H9 (cell line): Measurements from ENCODE around the gene DDIT4. TPM values are rescaled to one million over a fixed set of nuclear protein-coding genes. Genes with fewer than 3 reads are reported as not detected.

ENCODE experiments used
- DNase-seq: peaks from one replicate; pipeline ENCODE4 v3.0.0-alpha.2; 2017
- H2AFZ ChIP-seq: one replicate; pipeline ENCODE4 v1.6.1; 2013; ENCODE audit warnings: mild to moderate bottlenecking, low read length, control low read depth, moderate library complexity
- H2AK5ac ChIP-seq: 2 replicates; pipeline ENCODE4 v1.6.1; 2013; ENCODE audit warnings: low read length, control low read depth, mixed read lengths; ENCODE audit not compliant: insufficient read length
- H2BK120ac ChIP-seq: one replicate; pipeline ENCODE4 v1.6.1; 2013; ENCODE audit warnings: low read depth, mild to moderate bottlenecking, low read length, control low read depth, inconsistent platforms; ENCODE audit not compliant: poor library complexity, severe bottlenecking
- H2BK12ac ChIP-seq: 2 replicates; pipeline ENCODE4 v1.6.1; 2013; ENCODE audit warnings: low read length, control low read depth, mixed read lengths, low read depth; ENCODE audit not compliant: insufficient read length
- H2BK15ac ChIP-seq: 2 replicates; pipeline ENCODE4 v1.6.1; 2013; ENCODE audit warnings: low read depth, low read length, control low read depth
- H2BK20ac ChIP-seq: one replicate; pipeline ENCODE4 v1.6.1; 2013; ENCODE audit warnings: low read depth, mild to moderate bottlenecking, low read length, control low read depth, inconsistent platforms; ENCODE audit not compliant: poor library complexity, severe bottlenecking
- H2BK5ac ChIP-seq: 2 replicates; pipeline ENCODE4 v1.6.1; 2013; ENCODE audit warnings: low read length, control low read depth, mixed read lengths; ENCODE audit not compliant: insufficient read length
- H3K14ac ChIP-seq: 2 replicates; pipeline ENCODE4 v1.6.1; 2013; ENCODE audit warnings: low read length, control low read depth; ENCODE audit not compliant: insufficient read depth
- H3K18ac ChIP-seq: 2 replicates; pipeline ENCODE4 v1.6.1; 2013; ENCODE audit warnings: low read depth, mild to moderate bottlenecking, mixed read lengths, low read length, control low read depth; ENCODE audit not compliant: insufficient read length
- H3K23ac ChIP-seq: 2 replicates; pipeline ENCODE4 v1.6.1; 2013; ENCODE audit warnings: low read length, control low read depth, mixed read lengths, low read depth; ENCODE audit not compliant: insufficient read length
- H3K23me2 ChIP-seq: 2 replicates; pipeline ENCODE4 v1.6.1; 2013; ENCODE audit warnings: low read depth, mild to moderate bottlenecking, mixed read lengths, low read length, control low read depth; ENCODE audit not compliant: insufficient read length, poor library complexity, severe bottlenecking
- H3K27ac ChIP-seq: 2 replicates; pipeline ENCODE4 v1.5.1; 2013; ENCODE audit warnings: low read length, control low read depth, mixed read lengths, low read depth; ENCODE audit not compliant: insufficient read length
- H3K27me3 ChIP-seq: 2 replicates; pipeline ENCODE4 v1.6.1; 2013; ENCODE audit warnings: low read length, control low read depth, inconsistent platforms; ENCODE audit not compliant: insufficient read depth
- H3K4ac ChIP-seq: 2 replicates; pipeline ENCODE4 v1.6.1; 2013; ENCODE audit warnings: low read depth, mild to moderate bottlenecking, control low read depth, inconsistent platforms, low read length, moderate library complexity
- H3K4me1 ChIP-seq: 2 replicates; pipeline ENCODE4 v1.6.1; 2013; ENCODE audit warnings: low read length, control low read depth, inconsistent platforms; ENCODE audit not compliant: insufficient read depth
- H3K4me2 ChIP-seq: 2 replicates; pipeline ENCODE4 v1.6.1; 2013; ENCODE audit warnings: low read length, control low read depth, mixed read lengths; ENCODE audit not compliant: insufficient read length, insufficient read depth
- H3K56ac ChIP-seq: 2 replicates; pipeline ENCODE4 v1.6.1; 2013; ENCODE audit warnings: low read depth, mild to moderate bottlenecking, mixed read lengths, low read length, control low read depth; ENCODE audit not compliant: insufficient read length
- H3K79me1 ChIP-seq: 2 replicates; pipeline ENCODE4 v1.6.1; 2013; ENCODE audit warnings: low read depth, mild to moderate bottlenecking, moderate library complexity, low read length, control low read depth, inconsistent platforms; ENCODE audit not compliant: insufficient read depth, poor library complexity, severe bottlenecking
- H3K79me2 ChIP-seq: 2 replicates; pipeline ENCODE4 v1.6.1; 2013; ENCODE audit warnings: low read length, control low read depth, inconsistent platforms; ENCODE audit not compliant: insufficient read depth
- H3K9ac ChIP-seq: 2 replicates; pipeline ENCODE4 v1.6.1; 2013; ENCODE audit warnings: low read length, control low read depth, mixed read lengths; ENCODE audit not compliant: insufficient read length; ENCODE audit errors: extremely low read depth
- H3K9me3 ChIP-seq: one replicate; pipeline ENCODE4 v1.6.1; 2013; ENCODE audit warnings: low read depth, low read length, inconsistent platforms; ENCODE audit not compliant: control insufficient read depth
- H3T11ph ChIP-seq: one replicate; pipeline ENCODE4 v1.6.1; 2013; ENCODE audit warnings: mild to moderate bottlenecking, low read length, control low read depth, inconsistent platforms
- H4K20me1 ChIP-seq: one replicate; pipeline ENCODE4 v1.6.1; 2013; ENCODE audit not compliant: control insufficient read depth, insufficient read length, insufficient read depth
- H4K5ac ChIP-seq: 2 replicates; pipeline ENCODE4 v1.6.1; 2013; ENCODE audit warnings: low read depth, mild to moderate bottlenecking, mixed read lengths, low read length, control low read depth; ENCODE audit not compliant: insufficient read length
- H4K8ac ChIP-seq: replicated peaks from 2 replicates; pipeline ENCODE4 v1.6.1; 2013; ENCODE audit warnings: low read length, control low read depth, mixed read lengths, low read depth; ENCODE audit not compliant: insufficient read length
- H4K91ac ChIP-seq: 2 replicates; pipeline ENCODE4 v1.6.1; 2013; ENCODE audit warnings: low read depth, mild to moderate bottlenecking, moderate library complexity, mixed read lengths, low read length, control low read depth; ENCODE audit not compliant: insufficient read length
- H3K27ac Mint-ChIP-seq, 3 experiments: 2 replicates in 2 of 3; 3 replicates in 1 of 3; pipeline ENCODE4 v1.8.0; 2020 to 2021; ENCODE audit warnings: mixed read lengths in 3 of 3, mild to moderate bottlenecking in 1 of 3, moderate library complexity in 1 of 3
- H3K27me3 Mint-ChIP-seq: 2 replicates; pipeline ENCODE4 v1.8.0; 2021; ENCODE audit warnings: low read depth, mild to moderate bottlenecking, moderate library complexity, mixed read lengths
- H3K36me3 Mint-ChIP-seq, 3 experiments: 2 replicates in 2 of 3; 3 replicates in 1 of 3; pipeline ENCODE4 v1.8.0; 2020 to 2021; ENCODE audit warnings: low read depth in 3 of 3, mixed read lengths in 3 of 3; ENCODE audit not compliant: insufficient read depth in 1 of 3
- H3K4me1 Mint-ChIP-seq, 2 experiments: 2 replicates each; pipeline ENCODE4 v1.8.0; 2020; ENCODE audit warnings: mixed read lengths in 2 of 2
- H3K4me3 Mint-ChIP-seq, 2 experiments: 2 replicates in 1 of 2; 3 replicates in 1 of 2; pipeline ENCODE4 v1.8.0; 2020 to 2021; ENCODE audit warnings: mild to moderate bottlenecking in 2 of 2, mixed read lengths in 2 of 2, moderate library complexity in 1 of 2
- H3K9me3 Mint-ChIP-seq, 2 experiments: 2 replicates in 1 of 2; 3 replicates in 1 of 2; pipeline ENCODE4 v1.8.0; 2020; ENCODE audit warnings: mild to moderate bottlenecking in 2 of 2, mixed read lengths in 2 of 2, moderate library complexity in 1 of 2
- WGBS: extraction: QIAGEN DNeasy Blood & Tissue Kit; methylation state at CpG from one replicate; pipeline ENCODE4 v1.1.7; 2013; ENCODE audit warnings: missing lambda C conversion rate, low lambda C conversion rate, mixed read lengths; ENCODE audit not compliant: insufficient read length; ENCODE audit errors: extremely low coverage; 5-methylcytosine and 5-hydroxymethylcytosine counted together
- total RNA-seq: library from RNA; stranded (reverse); gene quantifications from 2 replicates; pipeline ENCODE4 v1.2.1, GENCODE V29; 2021
- TF ChIP-seq, protein P1 (sequence below): fragments of 200-600 bp; sonication (generic); conservative IDR thresholded peaks from 3 replicates; pipeline ENCODE4 v1.8.0; 2021; ENCODE audit warnings: antibody characterized with exemption, mild to moderate bottlenecking

Gene DDIT4
- total RNA-seq, 1 experiment from 2014 or later: 84.0 TPM

DNA sequence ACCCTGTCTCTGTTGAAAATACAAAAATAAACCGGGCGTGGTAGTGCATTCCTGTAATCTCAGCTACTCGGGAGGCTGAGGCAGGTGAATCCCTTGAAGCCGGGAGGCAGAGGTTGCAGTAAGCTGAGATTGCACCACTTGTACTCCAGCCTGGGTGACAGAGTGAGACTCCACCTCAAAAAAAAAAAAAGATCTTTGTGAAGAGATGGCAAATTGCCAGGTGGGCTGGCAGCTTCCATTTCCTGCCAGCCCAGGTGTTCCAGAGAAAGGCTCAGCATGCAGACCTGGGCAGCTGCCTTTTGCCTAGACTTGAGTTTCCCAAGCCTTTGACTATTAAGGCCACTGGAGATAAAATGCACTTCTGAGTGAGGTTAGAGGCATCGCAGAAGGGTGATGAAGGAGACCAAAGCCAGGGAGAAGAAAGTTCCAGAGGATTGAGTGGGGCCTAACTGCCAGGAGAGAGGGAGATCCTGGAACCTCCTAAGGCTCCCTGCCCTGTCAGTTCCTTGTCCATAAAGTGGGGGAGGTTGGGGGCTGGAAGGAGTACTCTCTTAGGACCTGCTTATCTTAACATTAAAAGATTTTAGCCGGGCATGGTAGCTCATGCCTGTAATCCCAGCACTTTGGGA lies 10.0 kb upstream of the DDIT4 start:
- Histone ChIP-seq H4K20me1 (no peaks in the 10 kb centered on the region), H3K27me3 (no peaks in the 10 kb centered on the region), H4K8ac (no peak overlapping the region), H3K18ac (no peak overlapping the region), H3K4me1 (peaks cover 21% of the 10 kb centered on the region), H2BK120ac (no peak overlapping the region), H4K91ac (no peak overlapping the region), H2BK15ac (no peak overlapping the region), H2AFZ (no peak overlapping the region), H3K4me2 (no peak overlapping the region), H3K9me3 (no peaks in the 10 kb centered on the region), H2BK12ac (no peak overlapping the region), H3K79me2 (no peaks in the 10 kb centered on the region), H3K27ac (no peak overlapping the region), H2BK20ac (no peak overlapping the region), H3K23me2 (peaks cover 4% of the 10 kb centered on the region), H2AK5ac (no peak overlapping the region), H3T11ph (no peak overlapping the region), H3K4ac (no peak overlapping the region), H3K14ac (no peak overlapping the region), H3K23ac (no peak overlapping the region), H3K56ac (no peak overlapping the region), H3K79me1 (no peaks in the 10 kb centered on the region), H3K9ac (no peak overlapping the region), H4K5ac (no peak overlapping the region), H2BK5ac (no peak overlapping the region)
- WGBS: no CpG with 5 or more reads among the region's 6 CpGs
- no peak for DNase-seq
- no peaks in the 10 kb centered on the region; the same call in 1 of the 2 replicates for H3K27me3 Mint-ChIP-seq
- TF ChIP-seq, protein P1, sequence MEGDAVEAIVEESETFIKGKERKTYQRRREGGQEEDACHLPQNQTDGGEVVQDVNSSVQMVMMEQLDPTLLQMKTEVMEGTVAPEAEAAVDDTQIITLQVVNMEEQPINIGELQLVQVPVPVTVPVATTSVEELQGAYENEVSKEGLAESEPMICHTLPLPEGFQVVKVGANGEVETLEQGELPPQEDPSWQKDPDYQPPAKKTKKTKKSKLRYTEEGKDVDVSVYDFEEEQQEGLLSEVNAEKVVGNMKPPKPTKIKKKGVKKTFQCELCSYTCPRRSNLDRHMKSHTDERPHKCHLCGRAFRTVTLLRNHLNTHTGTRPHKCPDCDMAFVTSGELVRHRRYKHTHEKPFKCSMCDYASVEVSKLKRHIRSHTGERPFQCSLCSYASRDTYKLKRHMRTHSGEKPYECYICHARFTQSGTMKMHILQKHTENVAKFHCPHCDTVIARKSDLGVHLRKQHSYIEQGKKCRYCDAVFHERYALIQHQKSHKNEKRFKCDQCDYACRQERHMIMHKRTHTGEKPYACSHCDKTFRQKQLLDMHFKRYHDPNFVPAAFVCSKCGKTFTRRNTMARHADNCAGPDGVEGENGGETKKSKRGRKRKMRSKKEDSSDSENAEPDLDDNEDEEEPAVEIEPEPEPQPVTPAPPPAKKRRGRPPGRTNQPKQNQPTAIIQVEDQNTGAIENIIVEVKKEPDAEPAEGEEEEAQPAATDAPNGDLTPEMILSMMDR: no peak
- H3K9me3 Mint-ChIP-seq: no peaks in the 10 kb centered on the region
- H3K36me3 Mint-ChIP-seq: no peaks in the 10 kb centered on the region
- peak overlapping the region in 1 of 2 experiments; percentile 4; a peak in 1 of 5 replicates for H3K4me3 Mint-ChIP-seq
- peak overlapping the region; percentile 33 to 63 (median 36); a peak in 4 of 7 replicates for H3K27ac Mint-ChIP-seq
- peaks cover 53 to 62% of the 10 kb centered on the region in 2 experiments for H3K4me1 Mint-ChIP-seq
